Esophagus muscularis mucosa (tissue), 4 donors: Measurements from ENCODE around the gene ROBO1. TPM values are rescaled to one million over a fixed set of nuclear protein-coding genes. Genes with fewer than 3 reads are reported as not detected.

Experiments used
- DNase-seq: peaks from one replicate; pipeline ENCODE4 v3.0.0-alpha.2; 2017; ENCODE audit errors: extremely low spot score
- H3K27ac ChIP-seq, 4 donors: fragments of 200-600 bp; sonication (generic); replicated peaks in 1 of 4; 1 replicate in 3 of 4; 2 replicates in 1 of 4; pipeline ENCODE4 v1.5.1; 2016 to 2019; ENCODE audit warnings: mild to moderate bottlenecking in 1 of 4
- H3K27me3 ChIP-seq, 4 donors: fragments of 200-600 bp; sonication (generic); one replicate each; pipeline versions ENCODE4 v1.5.1 to v1.6.0; 2016 to 2019
- H3K36me3 ChIP-seq, 4 donors: fragments of 200-600 bp; sonication (generic); one replicate each; pipeline ENCODE4 v1.5.1; 2016 to 2019
- H3K4me1 ChIP-seq, 4 donors: fragments of 200-600 bp; sonication (generic); one replicate each; pipeline ENCODE4 v1.5.1; 2016 to 2019
- H3K4me3 ChIP-seq, 4 donors: fragments of 200-600 bp; sonication (generic); 1 replicate in 2 of 4; 2 replicates in 2 of 4; pipeline ENCODE4 v1.5.1; 2016 to 2019; ENCODE audit warnings: mild to moderate bottlenecking in 4 of 4, moderate library complexity in 1 of 4
- H3K9me3 ChIP-seq, 4 donors: fragments of 200-600 bp; sonication (generic); 1 replicate in 3 of 4; 2 replicates in 1 of 4; pipeline ENCODE4 v1.5.1; 2016 to 2019
- EP300 ChIP-seq: sonication (generic); formaldehyde crosslinking; IDR thresholded peaks from one replicate; pipeline ENCODE4 v1.6.1; 2017; ENCODE audit warnings: antibody characterized with exemption
- POLR2A ChIP-seq: fragments of 450-650 bp; IDR thresholded peaks from one replicate; pipeline ENCODE4 v1.6.1; 2017; ENCODE audit warnings: antibody characterized with exemption, moderate library complexity, mild to moderate bottlenecking, low read depth
- POLR2AphosphoS5 ChIP-seq, 2 donors: sonication (generic); formaldehyde crosslinking; IDR thresholded peaks; one replicate each; pipeline ENCODE4 v1.6.1; 2017; ENCODE audit warnings: antibody characterized with exemption in 2 of 2
- WGBS: methylation state at CpG from one replicate; pipeline ENCODE4 v1.1.5; 2018; 5-methylcytosine and 5-hydroxymethylcytosine counted together
- intact Hi-C: fragments of 100-400 bp; cut with DNase I; formaldehyde crosslinking; loops from one replicate; pipeline ENCODE4 v1.15.1; 2023
- total RNA-seq, 4 donors: library from RNA; depleted of rRNA; stranded (reverse); fragments of >200 nt; gene quantifications; one replicate each; pipeline versions ENCODE4 v1.1.0 to v1.2.1, GENCODE V29; 2016
- TF ChIP-seq, protein P1 (sequence below), 3 experiments: fragments of 200-600 bp in 2 of 3; fragments of 450-650 bp in 1 of 3; sonication (generic) in 2 of 3; IDR thresholded peaks; one replicate each; pipeline ENCODE4 v1.5.1; 2017 to 2019; ENCODE audit warnings: antibody characterized with exemption in 3 of 3, mild to moderate bottlenecking in 2 of 3, moderate library complexity in 1 of 3

ROBO1 gene
- total RNA-seq, 4 donors from 2014 or later: 9.6 to 14.2 (median 12.6) TPM

DNA sequence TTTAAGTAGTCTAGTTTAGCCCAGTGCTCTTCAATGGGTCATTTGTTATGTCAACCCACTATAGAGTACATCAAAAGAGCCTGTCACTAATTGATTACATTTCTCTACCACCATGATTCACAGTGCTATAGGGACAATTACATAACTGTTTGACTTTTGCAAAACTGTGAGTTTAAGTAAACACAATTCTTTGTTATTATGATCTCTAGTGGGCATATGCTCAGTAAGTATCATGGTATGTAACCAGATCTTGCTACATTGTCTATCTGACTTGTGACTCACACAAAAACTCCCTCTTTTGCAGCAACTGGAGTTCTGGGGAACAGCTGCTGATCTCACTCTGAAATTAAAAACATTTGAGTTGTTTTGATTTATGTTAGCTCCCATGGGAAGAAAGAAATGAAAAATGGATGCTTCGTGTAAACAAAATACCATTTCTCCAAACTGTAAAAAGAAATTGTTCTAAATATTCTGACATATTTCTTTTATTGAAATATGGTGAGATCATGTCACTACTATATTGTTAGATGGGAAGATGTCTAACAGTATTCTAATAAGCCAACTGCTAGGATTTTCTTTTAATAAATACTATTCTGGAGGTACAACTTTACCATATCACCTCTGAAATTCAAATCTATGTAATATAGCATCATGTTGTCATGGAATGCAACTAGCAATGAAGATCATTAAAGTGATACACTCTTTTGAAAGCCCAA lies 470.4 kb downstream of the ROBO1 start:
- 35% methylated on average over 1 of the region's 1 CpG for WGBS
- Histone ChIP-seq H3K27me3 (no peaks in the 10 kb centered on the region), H3K36me3 (no peaks in the 10 kb centered on the region), H3K4me3 (no peak overlapping the region), H3K4me1 (peaks cover 0 to 22% (median 6%) of the 10 kb centered on the region in 4 donors), H3K27ac (no peak overlapping the region), H3K9me3 (peaks cover 0 to 5% (median 0%) of the 10 kb centered on the region in 4 donors)
- TF ChIP-seq POLR2A: no peak
- TF ChIP-seq POLR2AphosphoS5 (IDR thresholded peaks at IDR 0.05): no peak
- TF ChIP-seq, protein P1, sequence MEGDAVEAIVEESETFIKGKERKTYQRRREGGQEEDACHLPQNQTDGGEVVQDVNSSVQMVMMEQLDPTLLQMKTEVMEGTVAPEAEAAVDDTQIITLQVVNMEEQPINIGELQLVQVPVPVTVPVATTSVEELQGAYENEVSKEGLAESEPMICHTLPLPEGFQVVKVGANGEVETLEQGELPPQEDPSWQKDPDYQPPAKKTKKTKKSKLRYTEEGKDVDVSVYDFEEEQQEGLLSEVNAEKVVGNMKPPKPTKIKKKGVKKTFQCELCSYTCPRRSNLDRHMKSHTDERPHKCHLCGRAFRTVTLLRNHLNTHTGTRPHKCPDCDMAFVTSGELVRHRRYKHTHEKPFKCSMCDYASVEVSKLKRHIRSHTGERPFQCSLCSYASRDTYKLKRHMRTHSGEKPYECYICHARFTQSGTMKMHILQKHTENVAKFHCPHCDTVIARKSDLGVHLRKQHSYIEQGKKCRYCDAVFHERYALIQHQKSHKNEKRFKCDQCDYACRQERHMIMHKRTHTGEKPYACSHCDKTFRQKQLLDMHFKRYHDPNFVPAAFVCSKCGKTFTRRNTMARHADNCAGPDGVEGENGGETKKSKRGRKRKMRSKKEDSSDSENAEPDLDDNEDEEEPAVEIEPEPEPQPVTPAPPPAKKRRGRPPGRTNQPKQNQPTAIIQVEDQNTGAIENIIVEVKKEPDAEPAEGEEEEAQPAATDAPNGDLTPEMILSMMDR (IDR thresholded peaks at IDR 0.05): no peak
- no peak for TF ChIP-seq EP300
- no peak for DNase-seq
- intact Hi-C loops: no loop called here

DNA sequence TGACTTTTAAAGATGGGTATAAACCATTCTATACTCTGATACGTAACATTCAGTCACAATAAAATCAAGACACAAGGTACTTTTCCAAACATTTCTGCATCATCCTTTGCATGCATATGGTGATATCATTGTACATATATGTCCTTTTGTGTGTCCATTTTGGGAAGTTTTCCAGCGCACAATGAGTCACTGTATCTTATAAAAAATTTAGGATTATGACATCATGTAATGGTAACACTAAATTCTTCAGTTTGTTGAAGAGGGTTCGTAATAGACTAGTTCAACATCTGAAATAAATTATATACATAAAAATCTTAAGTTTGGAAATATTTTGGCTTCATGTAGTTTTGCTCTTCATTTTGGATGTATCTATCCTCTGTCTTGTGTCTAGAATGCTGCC lies 480.9 kb downstream of the ROBO1 start:
- no peaks in the 10 kb centered on the region for H3K36me3 ChIP-seq
- DNase-seq: no peak
- no peak overlapping the region for H3K27ac ChIP-seq
- no peaks in the 10 kb centered on the region for H3K9me3 ChIP-seq
- intact Hi-C loops: no loop called here
- no peak overlapping the region for H3K4me3 ChIP-seq
- no peaks in the 10 kb centered on the region for H3K4me1 ChIP-seq
- WGBS: 90% methylated on average over 3 of the region's 3 CpGs
- TF ChIP-seq POLR2A (no peak), EP300 (no peak), POLR2AphosphoS5 (IDR thresholded peaks at IDR 0.05) (no peak)
- TF ChIP-seq, protein P1 (IDR thresholded peaks at IDR 0.05): no peak
- no peaks in the 10 kb centered on the region for H3K27me3 ChIP-seq

DNA sequence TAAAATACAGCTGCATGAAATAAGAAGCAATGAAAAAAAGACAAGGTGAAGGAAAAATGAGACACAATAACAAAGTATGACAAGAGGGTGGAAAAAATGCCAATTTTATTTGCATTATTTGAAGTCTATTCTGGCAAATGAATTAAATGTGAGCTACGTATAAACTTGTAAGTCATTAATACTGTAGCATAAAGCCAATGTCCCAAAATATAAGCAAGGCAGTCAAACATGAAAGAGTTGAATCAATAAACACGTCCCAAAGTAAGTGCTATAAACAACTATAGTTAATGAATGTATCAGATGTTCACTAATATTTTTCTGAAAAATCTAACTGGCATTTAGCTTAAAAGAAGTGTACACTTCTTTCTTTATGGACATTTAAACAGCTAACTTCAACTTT lies 481.9 kb downstream of the ROBO1 start:
- H3K36me3 ChIP-seq: no peaks in the 10 kb centered on the region
- TF ChIP-seq, protein P1 (IDR thresholded peaks at IDR 0.05): no peak
- TF ChIP-seq POLR2AphosphoS5 (IDR thresholded peaks at IDR 0.05): no peak
- no peak for TF ChIP-seq EP300
- no peak for TF ChIP-seq POLR2A
- H3K9me3 ChIP-seq: no peaks in the 10 kb centered on the region
- H3K27ac ChIP-seq: no peak overlapping the region
- H3K4me1 ChIP-seq: no peaks in the 10 kb centered on the region
- no peaks in the 10 kb centered on the region for H3K27me3 ChIP-seq
- no peak overlapping the region for H3K4me3 ChIP-seq
- DNase-seq: no peak
- WGBS: 37% methylated on average over 2 of the region's 2 CpGs
- intact Hi-C loops: no loop called here

- Histone ChIP-seq H3K27ac (no peak overlapping the region), H3K4me1 (no peaks in the 10 kb centered on the region), H3K9me3 (no peaks in the 10 kb centered on the region), H3K27me3 (no peaks in the 10 kb centered on the region), H3K4me3 (no peak overlapping the region), H3K36me3 (no peaks in the 10 kb centered on the region)
- 85% methylated on average over 3 of the region's 3 CpGs for WGBS
- intact Hi-C loops: no loop called here
- DNase-seq: no peak
- TF ChIP-seq POLR2A (no peak), EP300 (no peak)
- TF ChIP-seq, protein P1 (IDR thresholded peaks at IDR 0.05): no peak
These were observed 482.4 kb downstream of the ROBO1 start for GRCh38 chr3:79285380-79285779.

DNA sequence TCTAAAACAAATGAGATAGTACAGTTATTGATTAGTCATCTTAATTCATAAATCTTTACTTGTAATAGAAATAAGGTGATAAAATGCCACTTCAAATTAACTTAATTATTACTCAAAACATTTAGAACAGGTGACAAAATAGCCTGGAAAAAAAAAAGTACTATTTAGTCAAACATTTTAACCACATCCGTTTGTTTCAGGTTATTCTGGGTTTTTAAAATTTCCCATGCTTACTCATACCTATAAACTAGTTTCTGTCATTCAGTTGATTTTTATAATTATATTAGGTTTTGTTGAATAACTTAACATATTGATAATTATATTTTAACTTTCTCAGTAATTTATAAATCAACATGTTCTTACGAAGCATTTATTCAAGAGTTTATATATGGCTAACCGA lies 483.0 kb downstream of the ROBO1 start:
- intact Hi-C loops: no loop called here
- TF ChIP-seq, protein P1 (IDR thresholded peaks at IDR 0.05): no peak
- no peak for TF ChIP-seq EP300
- no peaks in the 10 kb centered on the region for H3K27me3 ChIP-seq
- DNase-seq: no peak
- H3K27ac ChIP-seq: no peak overlapping the region
- no peak overlapping the region for H3K4me3 ChIP-seq
- H3K36me3 ChIP-seq: no peaks in the 10 kb centered on the region
- WGBS: 90% methylated on average over 3 of the region's 3 CpGs
- H3K4me1 ChIP-seq: no peaks in the 10 kb centered on the region
- H3K9me3 ChIP-seq: no peaks in the 10 kb centered on the region
